WTC11 (cell line): Measurements from ENCODE around the gene HPCAL1. TPM values are rescaled to one million over a fixed set of nuclear protein-coding genes. Genes with fewer than 3 reads are reported as not detected.

Source experiments
- ATAC-seq: fragments of 200-7000 bp; cut with Tn5 transposase; 2 replicates; pipeline ENCODE4 v1.10.0; 2021; ENCODE audit warnings: mild to moderate bottlenecking, moderate library complexity
- CTCF ChIA-PET: fragments of 300-600 bp; sonication (Branson Sonifier 250); formaldehyde crosslinking; loops from one replicate; lab custom pipeline; 2021; ENCODE audit warnings: antibody characterized with exemption; lab: Charles Lee
- POLR2A ChIA-PET: fragments of 350-600 bp; sonication (Branson Sonifier 250); formaldehyde crosslinking; loops from one replicate; lab custom pipeline; 2021; ENCODE audit warnings: antibody characterized with exemption; lab: Charles Lee
- DNase-seq: peaks from one replicate; pipeline ENCODE4 v3.0.0; 2021; ENCODE audit warnings: low spot score
- H3K27ac Mint-ChIP-seq: 2 replicates; pipeline ENCODE4 v1.8.0; 2021; ENCODE audit warnings: mixed read lengths
- H3K27me3 Mint-ChIP-seq: 2 replicates; pipeline ENCODE4 v1.8.0; 2021; ENCODE audit warnings: low read depth, mild to moderate bottlenecking, moderate library complexity, mixed read lengths
- H3K36me3 Mint-ChIP-seq: 2 replicates; pipeline ENCODE4 v1.8.0; 2021; ENCODE audit warnings: mixed read lengths
- H3K4me1 Mint-ChIP-seq: 2 replicates; pipeline ENCODE4 v1.8.0; 2022; ENCODE audit warnings: mixed read lengths
- H3K4me3 Mint-ChIP-seq: 2 replicates; pipeline ENCODE4 v1.8.0; 2021; ENCODE audit warnings: mild to moderate bottlenecking, moderate library complexity, mixed read lengths
- H3K9me3 Mint-ChIP-seq: 2 replicates; pipeline ENCODE4 v1.8.0; 2021; ENCODE audit warnings: mixed read lengths
- AFF4 ChIP-seq: sonication (generic); formaldehyde crosslinking; IDR thresholded peaks from 2 replicates; pipeline ENCODE4 v1.8.1; 2023; ENCODE audit warnings: mild to moderate bottlenecking, missing genetic modification reagents, borderline replicate concordance
- E2F1 ChIP-seq: sonication (generic); formaldehyde crosslinking; IDR thresholded peaks from 2 replicates; pipeline ENCODE4 v1.8.0; 2022; ENCODE audit warnings: mild to moderate bottlenecking, missing genetic modification reagents
- E2F5 ChIP-seq: sonication (generic); formaldehyde crosslinking; IDR thresholded peaks from 2 replicates; pipeline ENCODE4 v1.8.1; 2022; ENCODE audit warnings: mild to moderate bottlenecking, moderate library complexity, missing genetic modification reagents
- ESRRA ChIP-seq: sonication (generic); formaldehyde crosslinking; IDR thresholded peaks from 2 replicates; pipeline ENCODE4 v1.8.1; 2022; ENCODE audit warnings: mild to moderate bottlenecking, missing genetic modification reagents, borderline replicate concordance
- ETV6 ChIP-seq: sonication (generic); formaldehyde crosslinking; IDR thresholded peaks from 2 replicates; pipeline ENCODE4 v1.8.1; 2022; ENCODE audit warnings: mild to moderate bottlenecking, missing genetic modification reagents
- FOXJ3 ChIP-seq: sonication (generic); formaldehyde crosslinking; IDR thresholded peaks from 2 replicates; pipeline ENCODE4 v1.9.0; 2021; ENCODE audit warnings: missing genetic modification reagents, mild to moderate bottlenecking, borderline replicate concordance
- HMGXB4 ChIP-seq: sonication (generic); formaldehyde crosslinking; IDR thresholded peaks from 2 replicates; pipeline ENCODE4 v1.8.1; 2023; ENCODE audit warnings: mild to moderate bottlenecking, moderate library complexity, missing genetic modification reagents
- IRF2 ChIP-seq: sonication (generic); formaldehyde crosslinking; IDR thresholded peaks from 2 replicates; pipeline ENCODE4 v1.8.0; 2022; ENCODE audit warnings: low read depth, missing genetic modification reagents, borderline replicate concordance
- JAZF1 ChIP-seq: fragments of 250-450 bp; sonication (Bioruptor Pico); IDR thresholded peaks from 2 replicates; pipeline ENCODE4 v1.9.0; 2021; ENCODE audit warnings: moderate library complexity, mild to moderate bottlenecking, inconsistent platforms
- JUN ChIP-seq: sonication (generic); formaldehyde crosslinking; IDR thresholded peaks from 2 replicates; pipeline ENCODE4 v1.8.0; 2023; ENCODE audit warnings: mild to moderate bottlenecking, missing genetic modification reagents
- MXD4 ChIP-seq: fragments of 250-450 bp; sonication (Bioruptor Pico); IDR thresholded peaks from 2 replicates; pipeline ENCODE4 v1.8.0; 2021; ENCODE audit warnings: mild to moderate bottlenecking, moderate library complexity, borderline replicate concordance
- PRRX2 ChIP-seq: fragments of 250-450 bp; sonication (Bioruptor Pico); IDR thresholded peaks from 2 replicates; pipeline ENCODE4 v1.8.0; 2021; ENCODE audit warnings: mild to moderate bottlenecking
- SMAD3 ChIP-seq: sonication (generic); formaldehyde crosslinking; IDR thresholded peaks from 2 replicates; pipeline ENCODE4 v1.8.0; 2022; ENCODE audit warnings: missing genetic modification reagents, mild to moderate bottlenecking, borderline replicate concordance
- SOX15 ChIP-seq: fragments of 250-450 bp; sonication (Bioruptor Pico); IDR thresholded peaks from 2 replicates; pipeline ENCODE4 v1.9.0; 2021; ENCODE audit warnings: mild to moderate bottlenecking
- TCF7 ChIP-seq: sonication (generic); formaldehyde crosslinking; IDR thresholded peaks from 2 replicates; pipeline ENCODE4 v1.8.0; 2022; ENCODE audit warnings: mild to moderate bottlenecking, low read depth, missing genetic modification reagents, moderate library complexity
- TEAD1 ChIP-seq: sonication (generic); formaldehyde crosslinking; IDR thresholded peaks from 2 replicates; pipeline ENCODE4 v1.8.0; 2022; ENCODE audit warnings: mild to moderate bottlenecking, missing genetic modification reagents
- ZSCAN18 ChIP-seq: fragments of 250-450 bp; sonication (Bioruptor Pico); IDR thresholded peaks from 2 replicates; pipeline ENCODE4 v2.1.2; 2022; ENCODE audit warnings: mild to moderate bottlenecking, moderate library complexity
- total RNA-seq: library from RNA; stranded (reverse); gene quantifications from 3 replicates; pipeline ENCODE4 v1.2.3, GENCODE V29; 2021
- TF ChIP-seq, protein P1 (sequence below): fragments of 200-600 bp; IDR thresholded peaks from 2 replicates; pipeline ENCODE4 v1.8.0; 2022; ENCODE audit warnings: antibody characterized with exemption
- TF ChIP-seq, protein P2 (sequence below): sonication (generic); formaldehyde crosslinking; IDR thresholded peaks from 2 replicates; pipeline ENCODE4 v1.8.1; 2022; ENCODE audit warnings: low read depth, missing genetic modification reagents, borderline replicate concordance
- TF ChIP-seq, protein P3 (sequence below): sonication (generic); formaldehyde crosslinking; IDR thresholded peaks from 2 replicates; pipeline ENCODE4 v1.8.1; 2023; ENCODE audit warnings: mild to moderate bottlenecking, missing genetic modification reagents

HPCAL1 gene
- total RNA-seq, 1 experiment from 2014 or later: 11.8 TPM

DNA sequence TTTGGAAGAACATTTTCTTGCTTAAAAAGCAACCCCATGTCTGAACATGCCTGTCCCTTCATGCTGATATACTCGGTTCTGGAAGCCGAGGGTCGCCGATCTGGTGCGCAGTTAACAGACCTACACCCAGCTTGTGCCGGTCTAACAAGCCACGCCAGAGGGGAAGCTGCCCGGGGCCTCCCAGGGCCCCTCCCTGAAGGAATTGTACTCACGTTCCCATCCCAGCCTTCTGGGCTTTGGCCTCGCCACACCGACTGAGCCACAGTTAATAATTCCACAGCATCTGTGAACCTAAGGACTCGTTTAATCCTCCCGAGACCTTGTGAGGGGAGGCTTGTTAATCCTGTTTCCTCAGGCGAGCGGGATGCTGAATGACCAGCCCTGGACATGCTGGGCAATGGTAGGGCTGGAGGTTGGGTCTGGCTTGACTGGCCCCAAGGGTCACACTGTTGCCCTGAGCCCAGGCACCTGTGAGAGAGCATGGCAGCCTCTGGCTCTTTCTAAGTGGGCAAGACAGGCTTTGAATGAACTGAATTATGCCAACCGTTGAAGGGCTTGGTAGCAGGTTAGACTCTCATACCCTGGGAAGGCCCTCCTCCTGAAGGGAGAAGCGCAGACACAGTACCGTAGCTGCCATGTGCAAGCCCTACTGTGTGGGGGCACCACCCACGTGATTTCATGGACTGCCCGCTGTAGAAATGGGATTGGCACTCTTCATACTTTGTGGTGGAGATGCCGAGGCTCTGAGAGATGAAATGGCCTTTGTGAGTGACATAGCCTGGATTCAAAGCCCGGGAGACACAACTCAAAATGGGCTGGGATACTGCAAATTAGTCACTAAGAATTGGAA is 173.3 kb downstream of the HPCAL1 start:
- Mint-ChIP-seq H3K36me3 (no peaks in the 10 kb centered on the region), H3K27ac (no peak overlapping the region), H3K4me3 (no peak overlapping the region), H3K27me3 (no peaks in the 10 kb centered on the region), H3K4me1 (peaks cover 16% of the 10 kb centered on the region)
- DNase-seq: no peak
- CTCF ChIA-PET: no interaction called here
- no peak for TF ChIP-seq ESRRA (CRISPR knock-in tag)
- TF ChIP-seq E2F5 (CRISPR knock-in tag): no peak
- TF ChIP-seq MXD4 (CRISPR knock-in tag): no peak
- no peak for TF ChIP-seq HMGXB4 (CRISPR knock-in tag)
- TF ChIP-seq, protein P1, sequence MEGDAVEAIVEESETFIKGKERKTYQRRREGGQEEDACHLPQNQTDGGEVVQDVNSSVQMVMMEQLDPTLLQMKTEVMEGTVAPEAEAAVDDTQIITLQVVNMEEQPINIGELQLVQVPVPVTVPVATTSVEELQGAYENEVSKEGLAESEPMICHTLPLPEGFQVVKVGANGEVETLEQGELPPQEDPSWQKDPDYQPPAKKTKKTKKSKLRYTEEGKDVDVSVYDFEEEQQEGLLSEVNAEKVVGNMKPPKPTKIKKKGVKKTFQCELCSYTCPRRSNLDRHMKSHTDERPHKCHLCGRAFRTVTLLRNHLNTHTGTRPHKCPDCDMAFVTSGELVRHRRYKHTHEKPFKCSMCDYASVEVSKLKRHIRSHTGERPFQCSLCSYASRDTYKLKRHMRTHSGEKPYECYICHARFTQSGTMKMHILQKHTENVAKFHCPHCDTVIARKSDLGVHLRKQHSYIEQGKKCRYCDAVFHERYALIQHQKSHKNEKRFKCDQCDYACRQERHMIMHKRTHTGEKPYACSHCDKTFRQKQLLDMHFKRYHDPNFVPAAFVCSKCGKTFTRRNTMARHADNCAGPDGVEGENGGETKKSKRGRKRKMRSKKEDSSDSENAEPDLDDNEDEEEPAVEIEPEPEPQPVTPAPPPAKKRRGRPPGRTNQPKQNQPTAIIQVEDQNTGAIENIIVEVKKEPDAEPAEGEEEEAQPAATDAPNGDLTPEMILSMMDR: no peak
- no peak for TF ChIP-seq ZSCAN18 (CRISPR knock-in tag)
- TF ChIP-seq AFF4 (CRISPR knock-in tag): no peak
- TF ChIP-seq ETV6: no peak
- no peak for TF ChIP-seq JUN (CRISPR knock-in tag)
- TF ChIP-seq SOX15 (CRISPR knock-in tag): no peak
- TF ChIP-seq E2F1 (CRISPR knock-in tag): no peak
- TF ChIP-seq IRF2 (CRISPR knock-in tag): no peak
- TF ChIP-seq, protein P2, sequence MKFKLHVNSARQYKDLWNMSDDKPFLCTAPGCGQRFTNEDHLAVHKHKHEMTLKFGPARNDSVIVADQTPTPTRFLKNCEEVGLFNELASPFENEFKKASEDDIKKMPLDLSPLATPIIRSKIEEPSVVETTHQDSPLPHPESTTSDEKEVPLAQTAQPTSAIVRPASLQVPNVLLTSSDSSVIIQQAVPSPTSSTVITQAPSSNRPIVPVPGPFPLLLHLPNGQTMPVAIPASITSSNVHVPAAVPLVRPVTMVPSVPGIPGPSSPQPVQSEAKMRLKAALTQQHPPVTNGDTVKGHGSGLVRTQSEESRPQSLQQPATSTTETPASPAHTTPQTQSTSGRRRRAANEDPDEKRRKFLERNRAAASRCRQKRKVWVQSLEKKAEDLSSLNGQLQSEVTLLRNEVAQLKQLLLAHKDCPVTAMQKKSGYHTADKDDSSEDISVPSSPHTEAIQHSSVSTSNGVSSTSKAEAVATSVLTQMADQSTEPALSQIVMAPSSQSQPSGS (CRISPR knock-in tag): no peak
- TF ChIP-seq, protein P3, sequence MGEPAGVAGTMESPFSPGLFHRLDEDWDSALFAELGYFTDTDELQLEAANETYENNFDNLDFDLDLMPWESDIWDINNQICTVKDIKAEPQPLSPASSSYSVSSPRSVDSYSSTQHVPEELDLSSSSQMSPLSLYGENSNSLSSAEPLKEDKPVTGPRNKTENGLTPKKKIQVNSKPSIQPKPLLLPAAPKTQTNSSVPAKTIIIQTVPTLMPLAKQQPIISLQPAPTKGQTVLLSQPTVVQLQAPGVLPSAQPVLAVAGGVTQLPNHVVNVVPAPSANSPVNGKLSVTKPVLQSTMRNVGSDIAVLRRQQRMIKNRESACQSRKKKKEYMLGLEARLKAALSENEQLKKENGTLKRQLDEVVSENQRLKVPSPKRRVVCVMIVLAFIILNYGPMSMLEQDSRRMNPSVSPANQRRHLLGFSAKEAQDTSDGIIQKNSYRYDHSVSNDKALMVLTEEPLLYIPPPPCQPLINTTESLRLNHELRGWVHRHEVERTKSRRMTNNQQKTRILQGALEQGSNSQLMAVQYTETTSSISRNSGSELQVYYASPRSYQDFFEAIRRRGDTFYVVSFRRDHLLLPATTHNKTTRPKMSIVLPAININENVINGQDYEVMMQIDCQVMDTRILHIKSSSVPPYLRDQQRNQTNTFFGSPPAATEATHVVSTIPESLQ (CRISPR knock-in tag): no peak
- TF ChIP-seq TEAD1 (CRISPR knock-in tag): no peak
- TF ChIP-seq PRRX2 (CRISPR knock-in tag): no peak
- no peak for TF ChIP-seq JAZF1 (CRISPR knock-in tag)
- TF ChIP-seq TCF7 (CRISPR knock-in tag): no peak
- no peak for TF ChIP-seq FOXJ3
- no peak for TF ChIP-seq SMAD3 (CRISPR knock-in tag)
- TF ChIP-seq, all 79 proteins: peak for 0
- POLR2A ChIA-PET: no interaction called here
- H3K9me3 Mint-ChIP-seq: no peaks in the 10 kb centered on the region
- ATAC-seq: no peak
